ENCODE results near the gene ELK3. TPM values are rescaled to one million over a fixed set of nuclear protein-coding genes. Genes with fewer than 3 reads are reported as not detected.

ELK3 gene
- total and polyA plus RNA-seq, 2 of the 13 experiments (the other 11 are each of a cell fraction or from before 2014, with no cell fraction given), result 2.9 to 3.2 TPM

DNA sequence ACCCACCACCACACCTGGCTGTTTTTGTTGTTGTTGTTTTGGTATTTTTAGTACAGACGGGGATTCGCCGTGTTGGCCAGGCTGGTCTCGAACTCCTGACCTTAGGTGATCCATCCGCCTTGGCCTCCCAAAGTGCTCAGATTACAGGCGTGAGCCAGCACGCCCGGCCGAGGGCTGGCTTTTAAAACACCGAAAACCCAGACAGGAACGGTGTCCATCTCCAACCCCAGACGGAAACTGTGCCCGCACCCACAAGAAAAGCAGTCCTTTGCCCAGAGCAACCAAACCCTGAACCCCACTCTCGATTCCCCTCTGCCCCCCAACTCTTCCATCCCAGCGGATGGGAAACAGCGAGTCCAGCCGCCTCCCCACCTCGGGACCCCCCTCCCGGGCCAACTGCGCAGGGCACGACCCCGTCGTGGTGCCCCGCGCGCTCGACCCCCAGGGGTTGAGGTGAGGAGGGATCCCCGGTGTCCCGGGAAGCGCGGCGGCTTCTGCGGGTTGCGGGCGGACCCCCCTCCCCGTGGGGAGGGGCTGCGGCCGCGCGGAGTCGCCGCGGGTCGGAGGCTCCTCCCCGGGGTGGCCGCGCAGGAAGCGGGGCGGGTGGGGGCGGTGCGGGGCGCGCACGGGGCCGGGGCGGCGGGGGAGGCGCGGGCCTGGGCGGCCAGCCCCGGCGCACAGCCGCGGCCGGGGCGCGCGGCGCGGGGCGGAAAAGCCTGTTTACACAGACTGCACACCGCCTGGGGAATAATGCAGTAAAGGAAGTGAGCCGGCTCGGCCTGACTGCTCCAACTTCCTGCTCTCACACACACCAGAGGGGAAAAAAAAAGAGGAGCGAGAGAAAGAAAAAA, at the start of gene ELK3 (continued):
- peak; percentile 55; the same call in 1 of the 2 replicates for TF ChIP-seq ZMYM3 (CRISPR knock-in tag; IDR thresholded peaks at IDR 0.05)
- TF ChIP-seq SAP130 (CRISPR knock-in tag; IDR thresholded peaks at IDR 0.05; ENCODE audit: low read depth), result peak; percentile 54; the same call in 1 of the 2 replicates
- peak; percentile 74; the same call in 1 of the 2 replicates for TF ChIP-seq ADNP (CRISPR knock-in tag; IDR thresholded peaks at IDR 0.05)
- no peak for TF ChIP-seq ZBTB38 (CRISPR knock-in tag; IDR thresholded peaks at IDR 0.05)
- TF ChIP-seq, protein P1, sequence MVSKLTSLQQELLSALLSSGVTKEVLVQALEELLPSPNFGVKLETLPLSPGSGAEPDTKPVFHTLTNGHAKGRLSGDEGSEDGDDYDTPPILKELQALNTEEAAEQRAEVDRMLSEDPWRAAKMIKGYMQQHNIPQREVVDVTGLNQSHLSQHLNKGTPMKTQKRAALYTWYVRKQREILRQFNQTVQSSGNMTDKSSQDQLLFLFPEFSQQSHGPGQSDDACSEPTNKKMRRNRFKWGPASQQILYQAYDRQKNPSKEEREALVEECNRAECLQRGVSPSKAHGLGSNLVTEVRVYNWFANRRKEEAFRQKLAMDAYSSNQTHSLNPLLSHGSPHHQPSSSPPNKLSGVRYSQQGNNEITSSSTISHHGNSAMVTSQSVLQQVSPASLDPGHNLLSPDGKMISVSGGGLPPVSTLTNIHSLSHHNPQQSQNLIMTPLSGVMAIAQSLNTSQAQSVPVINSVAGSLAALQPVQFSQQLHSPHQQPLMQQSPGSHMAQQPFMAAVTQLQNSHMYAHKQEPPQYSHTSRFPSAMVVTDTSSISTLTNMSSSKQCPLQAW (CRISPR knock-in tag; IDR thresholded peaks at IDR 0.05), result no peak
- no peak for TF ChIP-seq ZNF382 (CRISPR knock-in tag; IDR thresholded peaks at IDR 0.05; ENCODE audit: borderline replicate concordance)
- TF ChIP-seq, protein P2, sequence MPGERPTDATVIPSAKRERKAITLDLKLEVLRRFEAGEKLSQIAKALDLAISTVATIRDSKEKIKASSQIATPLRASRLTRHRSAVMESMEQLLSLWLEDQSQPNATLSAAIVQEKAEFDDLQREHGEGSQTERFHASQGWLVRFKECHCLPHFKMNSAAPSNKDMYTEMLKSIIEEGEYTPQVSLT (CRISPR knock-in tag; IDR thresholded peaks at IDR 0.05; ENCODE audit: borderline replicate concordance, low read depth), result no peak
- no peak for TF ChIP-seq MTF1 (CRISPR knock-in tag; IDR thresholded peaks at IDR 0.05)
- TF ChIP-seq NCOA1 (CRISPR knock-in tag; IDR thresholded peaks at IDR 0.05), result no peak
- no peak for TF ChIP-seq ELF1 (CRISPR knock-in tag; IDR thresholded peaks at IDR 0.05)
- TF ChIP-seq RBAK (CRISPR knock-in tag; IDR thresholded peaks at IDR 0.05), result no peak
- TF ChIP-seq SALL2 (CRISPR knock-in tag; IDR thresholded peaks at IDR 0.05), result no peak
- peak; percentile 64; the same call in 1 of the 2 replicates for TF ChIP-seq ZNF329 (CRISPR knock-in tag; IDR thresholded peaks at IDR 0.05; ENCODE audit: low read depth)
- TF ChIP-seq, protein P3, sequence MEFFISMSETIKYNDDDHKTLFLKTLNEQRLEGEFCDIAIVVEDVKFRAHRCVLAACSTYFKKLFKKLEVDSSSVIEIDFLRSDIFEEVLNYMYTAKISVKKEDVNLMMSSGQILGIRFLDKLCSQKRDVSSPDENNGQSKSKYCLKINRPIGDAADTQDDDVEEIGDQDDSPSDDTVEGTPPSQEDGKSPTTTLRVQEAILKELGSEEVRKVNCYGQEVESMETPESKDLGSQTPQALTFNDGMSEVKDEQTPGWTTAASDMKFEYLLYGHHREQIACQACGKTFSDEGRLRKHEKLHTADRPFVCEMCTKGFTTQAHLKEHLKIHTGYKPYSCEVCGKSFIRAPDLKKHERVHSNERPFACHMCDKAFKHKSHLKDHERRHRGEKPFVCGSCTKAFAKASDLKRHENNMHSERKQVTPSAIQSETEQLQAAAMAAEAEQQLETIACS (CRISPR knock-in tag; IDR thresholded peaks at IDR 0.05), result peak; percentile 48; the same call in 1 of the 2 replicates
- TF ChIP-seq ZNF20 (CRISPR knock-in tag; IDR thresholded peaks at IDR 0.05), result no peak
- no peak for TF ChIP-seq ZNF446 (CRISPR knock-in tag; IDR thresholded peaks at IDR 0.05)
- TF ChIP-seq, protein P4, sequence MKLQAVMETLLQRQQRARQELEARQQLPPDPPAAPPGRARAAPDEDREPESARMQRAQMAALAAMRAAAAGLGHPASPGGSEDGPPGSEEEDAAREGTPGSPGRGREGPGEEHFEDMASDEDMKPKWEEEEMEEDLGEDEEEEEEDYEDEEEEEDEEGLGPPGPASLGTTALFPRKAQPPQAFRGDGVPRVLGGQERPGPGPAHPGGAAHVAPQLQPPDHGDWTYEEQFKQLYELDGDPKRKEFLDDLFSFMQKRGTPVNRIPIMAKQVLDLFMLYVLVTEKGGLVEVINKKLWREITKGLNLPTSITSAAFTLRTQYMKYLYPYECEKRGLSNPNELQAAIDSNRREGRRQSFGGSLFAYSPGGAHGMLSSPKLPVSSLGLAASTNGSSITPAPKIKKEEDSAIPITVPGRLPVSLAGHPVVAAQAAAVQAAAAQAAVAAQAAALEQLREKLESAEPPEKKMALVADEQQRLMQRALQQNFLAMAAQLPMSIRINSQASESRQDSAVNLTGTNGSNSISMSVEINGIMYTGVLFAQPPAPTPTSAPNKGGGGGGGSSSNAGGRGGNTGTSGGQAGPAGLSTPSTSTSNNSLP (IDR thresholded peaks at IDR 0.05; ENCODE audit: low read depth, low read length), result no peak
- TF ChIP-seq, protein P5, sequence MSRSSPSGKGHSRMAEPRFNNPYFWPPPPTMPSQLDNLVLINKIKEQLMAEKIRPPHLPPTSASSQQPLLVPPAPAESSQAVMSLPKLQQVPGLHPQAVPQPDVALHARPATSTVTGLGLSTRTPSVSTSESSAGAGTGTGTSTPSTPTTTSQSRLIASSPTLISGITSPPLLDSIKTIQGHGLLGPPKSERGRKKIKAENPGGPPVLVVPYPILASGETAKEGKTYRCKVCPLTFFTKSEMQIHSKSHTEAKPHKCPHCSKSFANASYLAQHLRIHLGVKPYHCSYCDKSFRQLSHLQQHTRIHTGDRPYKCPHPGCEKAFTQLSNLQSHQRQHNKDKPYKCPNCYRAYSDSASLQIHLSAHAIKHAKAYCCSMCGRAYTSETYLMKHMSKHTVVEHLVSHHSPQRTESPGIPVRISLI (CRISPR knock-in tag; IDR thresholded peaks at IDR 0.05; ENCODE audit: borderline replicate concordance), result no peak; the same call in 1 of the 2 replicates
- no peak for TF ChIP-seq ZNF83 (CRISPR knock-in tag; IDR thresholded peaks at IDR 0.05; ENCODE audit: borderline replicate concordance)
- peak; percentile 33 for TF ChIP-seq GABPA (IDR thresholded peaks at IDR 0.05; ENCODE audit: low read depth, low read length)
- peak; percentile 52; the same call in 1 of the 2 replicates for TF ChIP-seq GABPA (CRISPR knock-in tag; IDR thresholded peaks at IDR 0.05; ENCODE audit: low read depth)
- no peak for TF ChIP-seq ZNF850 (CRISPR knock-in tag; conservative IDR thresholded peaks at IDR 0.05)

Measured in HepG2 (cell line).